Activated naive CD8-positive, alpha-beta T cell treated with anti-CD3 and anti-CD28 coated beads, Interleukin-2, amount 10 ng/mL, durations not matched to agents 7 days and 5 days (primary cell): ENCODE results near the gene NPHP1. TPM values are rescaled to one million over a fixed set of nuclear protein-coding genes. Genes with fewer than 3 reads are reported as not detected.

ENCODE experiments used
- ATAC-seq: fragments of 150-1000 bp; cut with Tn5 transposase; one replicate; pipeline ENCODE4 v1.10.0; 2021; ENCODE audit warnings: low read depth, moderate library complexity
- POLR2A ChIA-PET: fragments of 350-600 bp; sonication (Branson Sonifier 250); formaldehyde crosslinking; loops from one replicate; lab custom pipeline; 2021; ENCODE audit warnings: antibody characterized with exemption; lab: Charles Lee
- DNase-seq: peaks from one replicate; pipeline ENCODE4 v3.0.0; 2021
- H3K27ac Mint-ChIP-seq: one replicate; pipeline ENCODE4 v1.8.0; 2022; ENCODE audit warnings: mild to moderate bottlenecking, mixed read lengths
- H3K27me3 Mint-ChIP-seq: one replicate; pipeline ENCODE4 v1.8.0; 2022; ENCODE audit warnings: mild to moderate bottlenecking, moderate library complexity, mixed read lengths
- H3K36me3 Mint-ChIP-seq: one replicate; pipeline ENCODE4 v1.8.0; 2021; ENCODE audit warnings: mild to moderate bottlenecking, mixed read lengths
- H3K4me1 Mint-ChIP-seq: one replicate; pipeline ENCODE4 v1.8.0; 2021; ENCODE audit warnings: mixed read lengths
- H3K4me3 Mint-ChIP-seq: one replicate; pipeline ENCODE4 v1.8.0; 2022; ENCODE audit warnings: mild to moderate bottlenecking, moderate library complexity, mixed read lengths
- H3K9me3 Mint-ChIP-seq: one replicate; pipeline ENCODE4 v1.8.0; 2021; ENCODE audit warnings: mixed read lengths
- total RNA-seq, 2 experiments: library from RNA; stranded (reverse); gene quantifications; one replicate each; pipeline ENCODE4 v1.2.3, GENCODE V29; 2021

The NPHP1 gene
- total RNA-seq, 2 experiments from 2014 or later, result 0.43 to 0.72 TPM

DNA sequence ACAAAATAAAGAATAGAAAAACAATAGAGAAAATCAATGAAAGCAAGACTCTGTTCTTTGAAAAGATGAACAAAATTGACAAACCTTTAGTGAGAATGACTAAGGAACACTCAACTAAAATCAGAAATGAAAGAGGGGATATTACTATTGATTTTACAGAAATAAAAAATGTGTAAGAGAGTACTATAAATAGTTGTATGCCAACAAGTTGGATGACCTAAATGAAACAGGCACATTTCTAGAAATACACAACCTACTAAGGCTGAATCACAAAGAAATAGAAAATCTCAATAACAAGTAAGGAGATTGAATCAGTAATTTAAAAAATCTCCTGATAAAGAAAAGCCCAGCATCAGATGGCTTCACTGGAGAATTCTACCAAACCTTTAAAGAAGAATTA lies 70.8 kb downstream of the NPHP1 start:
- no peaks in the 10 kb centered on the region for H3K4me1 Mint-ChIP-seq
- POLR2A ChIA-PET, result no interaction called here
- H3K36me3 Mint-ChIP-seq, result no peaks in the 10 kb centered on the region
- ATAC-seq (no peak), DNase-seq (no peak)
- H3K4me3 Mint-ChIP-seq, result no peak overlapping the region
- peaks cover 5% of the 10 kb centered on the region for H3K9me3 Mint-ChIP-seq
- peaks cover 11% of the 10 kb centered on the region for H3K27me3 Mint-ChIP-seq
- no peak overlapping the region for H3K27ac Mint-ChIP-seq

DNA sequence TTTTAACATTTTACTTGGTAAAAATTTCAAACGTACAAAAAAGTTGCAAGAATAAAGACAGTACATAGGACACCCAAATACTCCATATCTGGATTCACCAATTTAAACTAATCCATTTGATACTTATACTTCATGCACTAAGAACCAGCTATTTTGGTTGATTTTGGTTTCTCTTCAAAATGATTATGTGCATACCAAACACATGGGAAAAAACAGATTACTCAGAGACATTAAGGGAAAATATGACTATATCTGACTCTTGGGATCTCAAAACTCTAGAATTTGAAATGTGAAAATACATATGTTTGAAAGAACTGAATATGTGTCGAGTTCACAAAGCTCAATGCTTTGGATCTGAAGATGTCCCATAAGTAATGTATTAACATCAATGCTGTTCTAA lies 73.6 kb downstream of the NPHP1 start:
- DNase-seq, result no peak
- H3K27ac Mint-ChIP-seq, result no peak overlapping the region
- H3K4me3 Mint-ChIP-seq, result no peak overlapping the region
- peaks cover 11% of the 10 kb centered on the region for H3K27me3 Mint-ChIP-seq
- peaks cover 2% of the 10 kb centered on the region for H3K4me1 Mint-ChIP-seq
- ATAC-seq, result no peak
- POLR2A ChIA-PET, result no interaction called here
- no peaks in the 10 kb centered on the region for H3K36me3 Mint-ChIP-seq
- H3K9me3 Mint-ChIP-seq, result peaks cover 5% of the 10 kb centered on the region

- DNase-seq, result no peak
- no peak overlapping the region for H3K27ac Mint-ChIP-seq
- H3K9me3 Mint-ChIP-seq, result peaks cover 5% of the 10 kb centered on the region
- ATAC-seq, result no peak
- no peak overlapping the region for H3K4me3 Mint-ChIP-seq
- H3K4me1 Mint-ChIP-seq, result peaks cover 2% of the 10 kb centered on the region
- POLR2A ChIA-PET, result no interaction called here
- H3K27me3 Mint-ChIP-seq, result peaks cover 11% of the 10 kb centered on the region
- H3K36me3 Mint-ChIP-seq, result no peaks in the 10 kb centered on the region
Measured at GRCh38 chr2:110130757-110131156, 74.1 kb downstream of the NPHP1 start.

GRCh38 chr2:110126906-110127305 lies 77.9 kb downstream of the NPHP1 start:
- Mint-ChIP-seq H3K27me3 (no peaks in the 10 kb centered on the region), H3K27ac (no peak overlapping the region), H3K36me3 (no peaks in the 10 kb centered on the region), H3K4me1 (peaks cover 2% of the 10 kb centered on the region), H3K9me3 (no peaks in the 10 kb centered on the region), H3K4me3 (no peak overlapping the region)
- DNase-seq (no peak), ATAC-seq (no peak)
- POLR2A ChIA-PET, result no interaction called here

DNA sequence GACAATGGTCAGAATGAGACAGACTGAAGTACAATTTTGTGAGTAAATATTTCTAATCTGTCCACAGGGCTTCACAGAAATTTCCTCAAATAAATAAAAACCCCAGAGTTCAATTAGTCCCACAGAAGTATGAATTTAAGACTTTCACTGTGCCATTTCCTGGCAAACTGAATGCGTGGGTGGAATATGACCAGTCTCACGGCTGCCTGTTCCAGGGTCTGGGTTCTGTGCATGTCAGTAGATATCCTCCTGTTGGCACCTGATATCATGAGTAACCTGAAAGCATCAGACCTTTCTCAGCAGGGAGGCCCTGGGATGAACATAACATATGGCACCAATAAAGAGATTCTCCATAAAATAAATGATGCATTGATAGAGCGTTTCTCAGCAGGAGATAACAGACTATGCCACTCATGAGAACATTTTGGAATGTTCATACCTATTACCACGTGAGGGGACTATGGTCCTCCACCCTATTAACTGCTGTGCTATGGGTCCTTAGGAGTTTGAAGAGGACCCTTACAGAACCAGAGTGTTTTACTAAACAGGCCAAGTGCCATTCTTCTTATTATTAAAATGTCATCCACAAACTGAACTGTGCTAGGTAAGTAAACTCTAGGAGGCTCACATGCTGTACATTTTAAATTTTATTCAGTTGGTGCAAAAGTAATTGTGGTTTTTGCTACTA lies 78.6 kb downstream of the NPHP1 start:
- no peak for ATAC-seq
- Mint-ChIP-seq H3K36me3 (no peaks in the 10 kb centered on the region), H3K27ac (no peak overlapping the region), H3K4me3 (no peak overlapping the region), H3K9me3 (no peaks in the 10 kb centered on the region), H3K27me3 (no peaks in the 10 kb centered on the region), H3K4me1 (peaks cover 2% of the 10 kb centered on the region)
- POLR2A ChIA-PET, result no interaction called here
- DNase-seq, result no peak

DNA sequence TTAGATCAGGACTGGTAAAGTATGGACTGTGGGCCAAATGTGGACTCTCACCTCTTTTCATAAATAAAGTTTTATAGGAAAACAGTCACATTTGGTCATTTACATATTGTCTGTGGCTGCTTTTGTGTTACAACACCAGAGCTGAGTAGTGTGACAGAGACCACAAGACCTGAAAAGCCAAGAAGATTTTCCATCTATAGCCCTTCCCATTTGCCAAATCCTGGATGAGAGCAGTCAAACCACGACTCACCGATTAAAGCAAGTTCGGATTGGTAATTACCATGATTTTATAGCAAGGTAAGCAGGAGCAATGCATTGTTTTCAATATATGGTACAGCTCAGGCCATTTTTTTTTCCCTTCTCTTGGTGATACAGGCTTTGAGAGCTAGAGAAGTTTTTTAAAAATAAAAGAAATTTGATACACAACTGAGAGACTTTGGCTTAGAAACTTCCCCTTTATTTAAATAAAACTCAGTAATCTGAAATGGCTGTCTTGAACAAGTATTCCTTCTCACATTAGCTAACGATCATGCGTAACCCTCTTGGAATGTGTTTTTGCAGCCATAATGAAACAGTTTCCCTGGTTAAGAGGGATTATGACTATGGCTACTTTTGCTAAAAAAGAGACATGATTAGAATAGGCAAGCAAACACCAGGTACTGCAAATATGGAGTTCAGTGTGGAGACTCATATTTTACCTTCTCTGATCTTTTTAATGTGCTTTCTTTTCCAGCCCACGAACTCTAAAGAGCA lies 79.7 kb downstream of the NPHP1 start:
- no peak overlapping the region for H3K4me3 Mint-ChIP-seq

GRCh38 chr2:110124038-110124825 lies 80.6 kb downstream of the NPHP1 start:
- POLR2A ChIA-PET, result no interaction called here
- no peak overlapping the region for H3K4me3 Mint-ChIP-seq
- no peaks in the 10 kb centered on the region for H3K36me3 Mint-ChIP-seq
- no peak for ATAC-seq
- no peak for DNase-seq
- no peaks in the 10 kb centered on the region for H3K27me3 Mint-ChIP-seq
- H3K9me3 Mint-ChIP-seq, result no peaks in the 10 kb centered on the region
- H3K4me1 Mint-ChIP-seq, result peaks cover 2% of the 10 kb centered on the region
- H3K27ac Mint-ChIP-seq, result no peak overlapping the region

More for the DNA sequence above, 79.7 kb downstream of the NPHP1 start:
- Mint-ChIP-seq H3K27ac (no peak overlapping the region), H3K9me3 (no peaks in the 10 kb centered on the region), H3K27me3 (no peaks in the 10 kb centered on the region), H3K4me1 (peaks cover 2% of the 10 kb centered on the region), H3K36me3 (no peaks in the 10 kb centered on the region)
- DNase-seq (no peak), ATAC-seq (no peak)
- POLR2A ChIA-PET, result no interaction called here

- H3K4me3 Mint-ChIP-seq, result no peak overlapping the region
- peaks cover 24% of the 10 kb centered on the region for H3K27me3 Mint-ChIP-seq
- DNase-seq, result no peak
- no peak overlapping the region for H3K27ac Mint-ChIP-seq
- peaks cover 3% of the 10 kb centered on the region for H3K4me1 Mint-ChIP-seq
- no peaks in the 10 kb centered on the region for H3K36me3 Mint-ChIP-seq
- H3K9me3 Mint-ChIP-seq, result no peaks in the 10 kb centered on the region
- ATAC-seq, result no peak
- POLR2A ChIA-PET, result no interaction called here
Measured at GRCh38 chr2:110121592-110121991, 83.2 kb downstream of the NPHP1 start.

DNA sequence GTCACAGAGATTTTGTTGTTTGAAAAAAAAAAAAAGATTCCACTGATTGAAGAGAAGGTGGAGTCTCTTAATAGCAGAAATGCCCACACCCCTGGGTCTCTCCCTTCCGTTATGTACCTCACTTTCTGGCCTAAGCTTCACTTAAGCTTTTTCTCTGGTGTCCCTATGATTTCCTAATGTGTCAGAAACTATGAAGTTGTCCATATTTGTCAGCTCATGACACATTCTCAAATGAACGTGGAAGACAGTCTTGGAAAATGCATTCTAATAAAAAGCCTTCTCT lies 83.8 kb downstream of the NPHP1 start:
- peaks cover 3% of the 10 kb centered on the region for H3K4me1 Mint-ChIP-seq
- DNase-seq (no peak), ATAC-seq (no peak)
- H3K9me3 Mint-ChIP-seq, result no peaks in the 10 kb centered on the region
- no peaks in the 10 kb centered on the region for H3K36me3 Mint-ChIP-seq
- H3K27ac Mint-ChIP-seq, result no peak overlapping the region
- peaks cover 30% of the 10 kb centered on the region for H3K27me3 Mint-ChIP-seq
- H3K4me3 Mint-ChIP-seq, result no peak overlapping the region
- POLR2A ChIA-PET, result no interaction called here

GRCh38 chr2:110120171-110121051 lies 84.4 kb downstream of the NPHP1 start:
- peaks cover 35% of the 10 kb centered on the region for H3K27me3 Mint-ChIP-seq
- no peak overlapping the region for H3K4me3 Mint-ChIP-seq
- H3K9me3 Mint-ChIP-seq, result no peaks in the 10 kb centered on the region
- POLR2A ChIA-PET, result no interaction called here
- DNase-seq (no peak), ATAC-seq (peak; percentile 39)
- H3K27ac Mint-ChIP-seq, result no peak overlapping the region
- peaks cover 3% of the 10 kb centered on the region for H3K4me1 Mint-ChIP-seq
- no peaks in the 10 kb centered on the region for H3K36me3 Mint-ChIP-seq

DNA sequence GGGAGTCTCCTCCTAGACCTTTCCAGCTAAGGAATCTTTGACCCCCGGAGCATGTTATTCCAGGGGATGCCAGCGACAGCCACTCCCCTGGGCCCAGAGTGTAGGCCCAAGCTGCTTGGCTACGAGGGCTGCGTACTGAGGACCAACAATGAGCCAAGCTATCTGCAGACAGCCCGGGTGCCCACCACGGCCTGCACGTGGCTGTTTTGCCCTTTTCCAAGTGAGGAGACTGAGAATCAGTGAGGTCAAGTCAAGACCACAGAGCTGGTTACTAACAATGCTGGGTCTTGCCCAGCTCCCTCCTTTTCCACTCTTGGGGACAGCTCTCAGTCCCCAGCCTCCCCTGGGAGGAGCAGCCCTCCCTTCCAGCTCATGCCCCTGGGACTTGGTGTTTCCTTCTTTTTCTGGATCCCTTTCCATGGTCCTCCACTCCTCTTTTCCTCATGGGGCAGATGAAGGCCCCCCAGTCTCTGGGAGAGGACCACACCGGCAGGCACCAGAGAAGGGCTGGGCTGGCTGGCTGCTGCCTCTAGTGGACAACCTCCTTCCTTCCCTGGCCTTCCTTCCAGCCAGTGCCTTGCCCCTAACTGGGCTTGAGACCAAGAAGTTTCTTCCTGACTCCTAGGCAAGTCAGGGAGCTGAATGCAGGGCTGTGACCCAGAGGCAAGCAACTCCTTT lies 88.6 kb downstream of the NPHP1 start:
- Mint-ChIP-seq H3K27ac (no peak overlapping the region), H3K9me3 (peaks cover 2% of the 10 kb centered on the region), H3K4me3 (no peak overlapping the region), H3K27me3 (peaks cover 53% of the 10 kb centered on the region), H3K4me1 (peaks cover 15% of the 10 kb centered on the region), H3K36me3 (no peaks in the 10 kb centered on the region)
- POLR2A ChIA-PET, result no interaction called here
- DNase-seq, result no peak
- no peak for ATAC-seq

DNA sequence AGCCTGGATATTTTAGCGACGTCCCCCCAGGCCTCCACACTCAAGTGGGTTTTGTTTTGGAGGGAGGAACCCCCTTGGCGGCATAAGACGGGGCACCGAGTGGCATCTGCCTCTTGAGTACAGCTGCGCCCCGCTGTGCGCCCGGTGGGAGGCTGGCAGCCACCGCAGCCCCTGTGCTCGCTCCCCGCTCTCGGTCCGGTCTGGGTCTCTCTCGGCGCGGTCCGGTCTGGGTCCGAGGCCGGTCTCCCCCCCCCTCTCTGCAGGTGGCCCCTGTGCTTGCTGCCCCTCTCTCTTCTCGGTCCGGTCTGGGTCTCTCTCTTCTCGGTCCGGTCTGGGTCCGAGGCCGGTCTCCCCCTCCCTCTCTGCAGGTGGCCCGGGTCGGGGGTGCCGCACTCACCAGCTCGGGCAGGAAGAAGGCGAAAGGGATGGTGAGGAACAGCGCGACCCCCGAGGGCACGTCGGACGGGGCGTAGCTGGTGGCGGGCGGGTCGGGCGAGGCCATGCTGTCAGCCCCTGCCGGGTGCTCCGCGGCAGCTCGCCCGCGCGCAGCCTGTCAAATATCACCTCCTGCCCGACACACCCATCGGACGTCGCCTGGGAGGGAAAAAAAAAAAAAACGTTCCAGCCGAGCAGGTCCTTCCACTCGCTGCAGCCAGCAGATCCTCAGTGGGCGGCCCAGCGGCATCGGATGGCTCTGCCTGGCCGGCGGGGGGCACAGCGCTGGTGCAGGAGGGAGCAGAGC lies 89.4 kb downstream of the NPHP1 start, which contains the start of gene MALL:
Gene MALL (minus strand): TSS at position 532 of the 742 bp plus-strand sequence. CDS start 30 bp downstream, at position 502.
- POLR2A ChIA-PET, result no interaction called here
- DNase-seq, result no peak
- Mint-ChIP-seq H3K4me3 (no peak within 1 kb of the TSS), H3K9me3 (peaks cover 2% of the 10 kb centered on the region), H3K27ac (no peak within 1 kb of the TSS), H3K4me1 (peaks cover 15% of the 10 kb centered on the region), H3K27me3 (peaks cover 53% of the 10 kb centered on the region), H3K36me3 (no peaks in the 10 kb centered on the region)
- ATAC-seq, result peak; percentile 26
